Left hindlimb (tissue), 1 donor: ENCODE results near the gene FDX1.
"Not testable (repeated sequence)": the region's sequence is repeated elsewhere in the genome, so short reads cannot be mapped to it uniquely, and the experiment has no call there.

Experiments used
- DNase-seq: peaks from one replicate; pipeline ENCODE4 v3.0.0-alpha.2; 2018

Gene FDX1, protein sequence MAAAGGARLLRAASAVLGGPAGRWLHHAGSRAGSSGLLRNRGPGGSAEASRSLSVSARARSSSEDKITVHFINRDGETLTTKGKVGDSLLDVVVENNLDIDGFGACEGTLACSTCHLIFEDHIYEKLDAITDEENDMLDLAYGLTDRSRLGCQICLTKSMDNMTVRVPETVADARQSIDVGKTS

DNA sequence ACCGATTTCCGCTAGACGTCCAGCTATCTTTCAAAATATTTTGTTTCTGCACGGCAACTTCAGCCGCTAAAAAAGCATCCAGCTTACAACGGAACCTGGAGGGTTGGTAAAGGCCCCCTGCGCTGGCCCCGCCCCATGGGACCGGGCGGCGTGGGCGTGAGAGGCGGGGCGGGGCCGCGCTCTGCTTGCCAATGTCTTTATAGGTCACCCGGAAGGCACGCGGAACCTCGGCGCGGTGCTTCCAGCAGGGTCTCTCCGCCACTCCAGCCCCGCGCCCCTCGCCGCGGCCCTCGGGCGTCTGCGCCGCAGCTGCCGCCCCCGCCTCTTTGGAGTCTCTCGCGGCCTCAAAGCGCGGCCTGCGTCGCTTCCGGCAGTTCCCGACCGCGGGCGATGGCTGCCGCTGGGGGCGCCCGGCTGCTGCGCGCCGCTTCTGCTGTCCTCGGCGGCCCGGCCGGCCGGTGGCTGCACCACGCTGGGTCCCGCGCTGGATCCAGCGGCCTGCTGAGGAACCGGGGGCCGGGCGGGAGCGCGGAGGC, at the start of gene FDX1:
Gene FDX1 (plus strand): TSS at position 218 of the 536 bp plus-strand sequence. CDS start 173 bp downstream, at position 391.
- peak; percentile 90 for DNase-seq

GRCh38 chr11:110380836-110381622, 48.7 kb upstream of the FDX1 start:
- no peak for DNase-seq

GRCh38 chr11:110388231-110388630, 41.5 kb upstream of the FDX1 start:
- not testable (repeated sequence) for DNase-seq

- DNase-seq: no peak
These were observed 39.8 kb upstream of the FDX1 start for GRCh38 chr11:110389965-110390364.

DNA sequence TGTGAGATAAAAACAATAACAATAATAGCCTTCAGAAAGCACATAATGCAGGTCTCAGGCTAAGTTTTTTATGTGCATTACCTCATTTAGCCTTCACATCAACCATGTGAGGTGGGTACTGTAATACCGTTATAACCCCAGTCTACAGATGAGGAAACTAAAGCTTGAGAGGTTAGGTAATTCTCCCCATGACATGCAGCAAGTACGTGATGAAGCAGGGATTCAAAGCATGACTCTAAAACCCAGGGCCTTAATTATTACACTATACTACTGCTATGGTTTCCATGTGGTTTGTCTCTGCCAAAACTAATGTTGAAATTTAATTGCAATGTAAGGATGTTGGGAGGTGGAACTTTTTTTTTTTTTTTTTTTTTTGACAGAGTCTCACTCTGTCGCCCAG, 37.7 kb upstream of the FDX1 start:
- DNase-seq: no peak

- DNase-seq: not testable (repeated sequence)
These were observed 32.0 kb upstream of the FDX1 start for GRCh38 chr11:110397668-110398286.

GRCh38 chr11:110403585-110403984, 26.2 kb upstream of the FDX1 start:
- DNase-seq: not testable (repeated sequence)

DNA sequence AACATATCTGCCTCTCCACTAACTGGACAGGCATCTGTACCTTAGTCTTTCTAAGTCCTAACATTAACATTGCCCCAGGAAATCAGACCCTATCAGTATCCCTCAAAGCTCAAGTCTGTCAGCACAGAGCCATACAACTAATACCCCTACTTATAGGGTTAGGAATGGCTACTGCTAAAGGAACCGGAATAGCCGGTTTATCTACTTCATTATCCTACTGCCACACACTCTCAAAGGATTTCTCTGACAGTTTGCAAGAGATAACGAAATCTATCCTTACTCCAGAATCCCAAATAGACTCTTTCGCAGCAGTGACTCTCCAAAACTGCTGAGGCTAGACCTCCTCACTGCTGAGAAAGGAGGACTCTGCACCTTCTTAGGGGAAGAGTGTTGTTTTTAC, 24.1 kb upstream of the FDX1 start:
- DNase-seq: not testable (repeated sequence)

GRCh38 chr11:110407315-110407714, 22.4 kb upstream of the FDX1 start:
- no peak for DNase-seq

DNA sequence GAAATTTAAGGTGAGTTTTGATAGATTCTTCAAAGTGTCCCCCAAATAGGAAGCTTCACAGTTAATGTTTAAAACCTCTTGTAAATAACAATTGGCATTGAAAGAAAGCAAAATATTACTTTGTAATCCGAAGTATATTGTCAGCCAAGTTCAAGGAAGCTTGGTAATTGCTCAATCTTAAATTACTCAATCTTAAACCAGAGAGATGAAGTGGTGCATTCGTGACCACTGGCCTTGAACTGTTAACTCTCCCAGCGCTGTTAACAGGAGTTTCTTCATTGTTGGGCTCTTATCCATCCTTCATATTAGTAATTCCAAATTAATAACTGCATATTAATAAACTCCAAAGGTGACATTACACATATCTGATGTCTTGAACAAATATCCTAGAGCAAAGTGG, 20.6 kb upstream of the FDX1 start:
- DNase-seq: no peak

DNA sequence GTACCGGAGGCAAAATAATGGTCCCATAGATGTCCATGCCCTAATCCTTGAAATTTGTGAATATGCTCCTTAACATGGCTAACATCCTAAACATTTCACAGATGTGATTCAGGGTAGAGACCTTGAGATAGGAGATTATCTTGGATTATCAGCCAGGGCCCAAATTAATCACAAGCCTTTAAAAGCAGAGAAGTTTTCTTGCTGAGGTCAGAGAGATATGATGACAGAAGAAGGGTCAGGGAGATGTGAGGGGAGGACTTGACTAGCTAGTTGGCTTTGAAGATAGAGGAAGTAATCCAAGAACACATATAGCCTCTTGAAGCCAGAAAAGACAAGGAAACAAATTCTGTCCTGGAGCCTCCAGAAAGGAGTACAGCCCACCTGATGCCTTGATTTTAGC, 19.1 kb upstream of the FDX1 start:
- no peak for DNase-seq

GRCh38 chr11:110415081-110415480, 14.7 kb upstream of the FDX1 start:
- no peak for DNase-seq

DNA sequence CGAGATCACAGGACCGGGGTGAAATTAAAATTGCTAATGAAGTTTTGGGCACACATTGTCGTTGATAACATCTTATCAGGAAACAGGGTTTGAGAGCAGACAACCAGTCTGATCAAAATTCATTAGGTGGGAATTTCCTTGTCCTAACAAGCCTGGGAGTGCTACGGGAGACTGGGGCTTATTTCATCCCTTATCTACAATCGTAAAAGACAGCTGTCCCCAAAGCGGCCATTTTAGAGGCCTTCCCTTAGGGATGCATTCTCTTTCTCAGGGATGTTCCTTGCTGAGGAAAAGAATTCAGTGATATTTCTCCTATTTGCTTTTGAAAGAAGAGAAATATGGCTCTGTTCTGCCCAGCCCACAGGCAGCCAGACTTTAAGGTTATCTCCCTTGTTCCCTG, 8.1 kb upstream of the FDX1 start:
- DNase-seq: not testable (repeated sequence)

- no peak for DNase-seq
These were observed 7.3 kb upstream of the FDX1 start for GRCh38 chr11:110422306-110422905.

DNA sequence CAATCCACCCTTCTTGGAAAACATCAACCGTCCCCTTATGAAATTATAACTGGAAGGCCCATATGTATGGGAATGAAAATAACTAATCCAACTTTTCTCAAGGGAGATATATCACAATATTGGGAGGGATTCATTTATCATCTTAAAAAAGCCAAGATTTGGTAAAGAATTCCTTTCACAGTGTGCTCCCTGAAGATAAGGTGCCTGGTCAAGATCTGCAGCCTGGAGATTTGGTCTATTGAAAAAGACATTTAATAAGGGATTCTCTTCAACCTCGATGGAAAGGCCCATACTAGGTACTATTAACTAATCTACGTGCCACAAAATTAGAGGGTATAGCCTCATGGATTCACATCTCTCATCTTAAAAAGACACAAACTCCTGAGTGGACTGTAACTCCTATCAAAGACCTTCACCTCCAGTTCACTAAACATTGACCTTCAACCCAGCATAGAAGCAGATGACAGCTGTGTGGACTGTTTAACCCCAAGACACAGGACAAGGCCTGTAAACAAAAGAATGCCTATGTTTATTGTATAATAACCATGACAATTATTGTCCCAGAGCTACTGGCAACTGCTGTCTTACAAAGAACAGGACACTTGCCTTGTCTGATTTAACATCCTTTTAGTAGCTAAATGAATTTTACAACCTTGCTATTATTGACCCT, 4.8 kb upstream of the FDX1 start:
- DNase-seq: no peak

DNA sequence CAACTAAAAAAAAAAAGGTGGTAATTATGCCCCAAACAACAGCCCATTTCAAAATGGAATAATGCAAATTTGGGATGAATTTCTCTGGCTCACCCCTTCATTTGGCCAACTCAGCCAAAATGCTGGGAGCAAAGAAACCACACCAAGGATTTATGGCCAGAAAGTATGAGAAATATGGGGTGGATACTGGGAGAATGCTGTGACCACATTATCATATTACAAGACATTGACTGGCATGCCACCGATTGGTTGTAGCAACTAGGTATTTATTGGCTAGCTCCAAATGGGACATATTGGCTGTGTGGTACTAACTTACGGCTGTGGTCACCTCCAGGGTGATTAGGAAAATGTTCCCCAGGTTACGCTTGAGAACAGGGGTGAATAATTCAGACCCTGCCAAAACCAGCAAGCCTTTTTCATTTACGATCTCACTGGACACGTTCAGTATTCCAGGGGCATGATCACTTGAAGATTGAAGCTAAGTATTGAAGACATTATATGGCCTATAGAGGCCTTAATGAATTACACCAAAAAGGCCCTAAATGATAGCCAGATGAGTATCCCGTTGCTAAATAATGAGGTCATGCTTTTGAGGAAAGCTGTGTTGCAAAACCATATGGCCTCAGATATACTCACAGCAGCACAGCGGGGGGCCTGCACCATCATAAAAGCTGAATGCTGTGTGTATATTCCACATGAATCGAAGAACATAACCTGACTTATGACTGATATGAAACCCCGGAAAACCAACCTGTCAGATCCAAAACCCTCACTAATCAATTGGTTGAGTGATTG, 3.8 kb upstream of the FDX1 start:
- DNase-seq: peak; percentile 39

DNA sequence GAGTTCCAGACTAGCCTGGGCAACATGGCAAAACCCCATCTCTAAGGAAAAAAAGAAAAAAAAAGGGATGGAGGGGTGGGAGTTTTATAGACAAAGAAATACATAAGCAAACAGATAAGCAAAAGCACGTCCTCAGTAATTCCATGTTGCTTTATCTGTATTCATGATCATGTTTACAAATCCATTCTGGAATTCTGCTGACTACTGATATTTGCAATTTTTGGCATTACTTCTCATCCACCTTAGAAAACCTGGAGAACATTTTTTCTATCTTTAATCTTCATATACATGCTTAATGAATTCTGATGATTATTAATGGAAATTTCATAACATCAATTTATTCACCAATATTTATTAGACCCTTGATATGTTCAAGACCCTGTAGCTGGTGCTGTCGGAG, 1.7 kb upstream of the FDX1 start:
- DNase-seq: no peak

DNA sequence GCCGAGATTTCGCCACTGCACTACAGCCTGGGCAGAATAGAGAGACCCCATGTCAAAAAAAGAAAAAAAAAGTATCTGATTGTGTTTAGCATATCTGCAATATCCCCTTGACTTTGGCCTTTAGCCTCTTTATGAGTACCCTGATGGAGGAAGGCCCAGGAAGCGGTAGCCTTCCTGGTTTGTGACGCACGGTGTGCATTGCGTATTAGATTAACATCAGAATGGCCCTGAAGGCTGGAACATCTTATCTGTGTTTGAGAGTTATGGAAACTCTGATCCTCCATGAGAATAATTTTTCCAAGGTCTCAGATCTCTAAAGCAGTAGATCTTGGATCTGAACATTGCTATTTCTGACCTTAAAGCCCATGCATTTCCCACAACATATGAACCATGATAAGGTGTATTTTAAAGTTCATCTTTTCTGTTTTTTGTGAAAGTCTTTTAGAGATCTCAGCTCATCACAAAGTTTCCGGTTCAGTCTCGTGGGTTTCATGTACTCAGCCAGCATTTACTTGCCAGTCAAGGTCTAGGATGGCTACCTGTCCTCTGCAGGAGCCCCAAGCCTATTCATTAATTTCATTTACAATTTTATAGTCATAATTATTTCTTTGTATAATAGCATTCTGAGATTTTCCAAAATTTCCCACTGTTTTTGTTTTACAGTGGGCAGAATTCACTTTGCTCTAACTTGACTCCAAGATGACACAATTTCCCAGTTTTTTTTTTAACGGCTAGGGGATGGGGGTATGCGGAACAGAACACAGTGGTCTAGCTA, 605 bp upstream of the FDX1 start:
- no peak for DNase-seq

DNA sequence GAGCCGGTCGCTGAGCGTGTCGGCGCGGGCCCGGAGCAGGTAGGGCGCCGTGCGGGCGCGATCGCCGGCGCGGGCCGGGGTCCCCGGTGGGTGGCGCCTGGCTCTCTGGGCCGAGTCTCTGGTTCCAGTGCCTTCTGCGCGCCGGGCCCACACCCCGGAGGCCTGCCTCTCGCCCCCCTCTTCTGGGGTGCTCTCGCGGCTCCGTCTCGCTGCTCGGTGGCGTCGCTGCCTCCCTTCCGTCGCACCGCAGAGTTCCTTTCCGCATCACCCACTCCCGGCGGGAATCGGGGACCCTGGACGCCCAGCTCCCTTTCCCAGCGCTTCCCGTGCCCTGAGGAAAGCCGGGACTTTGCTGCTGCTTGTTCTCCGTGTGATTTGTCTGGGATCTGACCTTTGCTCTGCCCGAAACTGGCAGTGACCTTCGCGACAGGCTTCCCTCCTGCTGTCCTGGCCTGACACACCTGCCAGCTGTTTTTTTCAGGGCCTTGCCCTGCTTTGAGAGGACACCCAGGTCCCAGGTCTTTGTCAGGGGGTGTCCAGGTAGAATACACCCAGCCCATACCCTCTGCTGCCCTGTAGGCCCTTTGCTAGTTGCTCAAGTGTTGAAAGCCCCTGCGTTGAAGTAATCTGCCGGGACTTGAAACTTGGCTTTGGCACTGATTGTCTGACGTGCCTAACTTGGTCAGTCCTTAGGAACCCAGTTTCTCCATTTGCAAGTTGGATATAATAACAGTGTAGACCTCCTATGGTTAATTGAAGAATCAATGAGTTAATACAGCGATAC, 711 bp downstream of the FDX1 start:
- DNase-seq: peak; percentile 61

DNA sequence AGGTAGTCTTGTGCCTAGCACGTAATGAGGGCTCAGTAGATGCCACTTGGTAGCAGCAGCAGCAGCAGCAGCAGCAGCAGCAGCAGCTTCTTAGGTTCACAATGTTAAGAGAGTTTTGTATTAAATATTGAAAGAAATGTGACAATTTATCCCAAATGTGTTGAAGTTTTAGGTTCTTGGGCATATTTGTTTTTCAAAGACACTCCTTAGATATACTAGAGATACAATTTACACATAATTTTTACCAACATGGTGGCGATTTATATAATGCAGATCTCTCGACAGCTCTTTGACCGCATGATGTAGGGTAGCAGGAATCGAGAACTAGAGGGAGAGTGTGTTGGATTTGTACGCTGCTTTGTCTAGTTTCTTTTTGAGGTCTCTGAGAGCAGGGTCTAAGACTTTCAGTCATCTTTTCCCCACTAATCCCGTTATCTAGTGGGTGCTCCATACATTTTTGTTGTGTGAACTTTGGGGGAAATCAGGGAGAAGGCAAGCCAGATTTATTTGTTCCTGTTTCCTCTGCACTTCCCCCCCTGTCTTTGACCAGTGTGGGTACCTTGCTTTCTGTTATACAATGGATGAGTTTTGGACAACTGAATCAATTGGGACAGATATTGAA, 1.4 kb downstream of the FDX1 start:
- no peak for DNase-seq
